Measurements from ENCODE around the gene HERPUD2. TPM values are rescaled to one million over a fixed set of nuclear protein-coding genes. Genes with fewer than 3 reads are reported as not detected.

Gene HERPUD2
- total and polyA plus RNA-seq, 2 of the 4 experiments (the other 2 are of a cell fraction): 22.2 to 27.2 TPM

- Histone ChIP-seq H3K4me1 (ENCODE audit: control insufficient read depth, insufficient read depth, low read length) (peaks cover 2% of the 10 kb centered on the region; the same call in 1 of the 2 replicates), H4K5ac (ENCODE audit: low read depth, low read length) (no peak overlapping the region), H3K27me3 (ENCODE audit: control insufficient read depth, insufficient read depth, low read length) (no peaks in the 10 kb centered on the region; the same call in 1 of the 2 replicates), H3K4me2 (ENCODE audit: low read depth, low read length) (no peak overlapping the region), H2BK20ac (ENCODE audit: low read depth, low read length) (no peak overlapping the region), H3K9ac (ENCODE audit: low read depth, low read length) (no peak overlapping the region), H3K79me1 (ENCODE audit: low read depth in 1 of 2, low read length in 2 of 2) (no peaks in the 10 kb centered on the region), H3K18ac (ENCODE audit: low read depth, low read length) (no peak overlapping the region), H3K4ac (ENCODE audit: low read depth, low read length) (no peak overlapping the region), H3K4me3 (ENCODE audit: insufficient read depth, low read depth, low read length) (no peak overlapping the region), H3K14ac (replicated peaks; ENCODE audit: low read depth, low read length) (no peak overlapping the region), H2BK5ac (ENCODE audit: low read depth, low read length, poor library complexity, severe bottlenecking) (no peak overlapping the region), H3K9me3 (ENCODE audit: control insufficient read depth, insufficient read depth, low read length) (no peaks in the 10 kb centered on the region; the same call in 1 of the 2 replicates), H2AFZ (replicated peaks; ENCODE audit: low read length, poor library complexity) (no peak overlapping the region), H3K9me1 (ENCODE audit: insufficient read depth, low read length) (no peaks in the 10 kb centered on the region), H3K56ac (ENCODE audit: extremely low read depth, insufficient read depth, low read length) (no peak overlapping the region), H3K36me3 (ENCODE audit: control insufficient read depth, insufficient read depth, low read length) (no peaks in the 10 kb centered on the region), H2BK15ac (ENCODE audit: low read depth, low read length) (no peak overlapping the region), H2AK9ac (replicated peaks; ENCODE audit: low read depth, low read length, poor library complexity) (no peak overlapping the region), H2AK5ac (ENCODE audit: low read depth, low read length) (no peak overlapping the region), H3K27ac (ENCODE audit: insufficient read depth, low read length) (no peak overlapping the region), H4K8ac (ENCODE audit: low read depth in 2 of 2, low read length in 2 of 2) (no peak overlapping the region), H4K91ac (ENCODE audit: insufficient read depth, low read depth, low read length) (no peak overlapping the region), H4K20me1 (ENCODE audit: insufficient read depth, low read length) (no peaks in the 10 kb centered on the region), H2BK120ac (ENCODE audit: low read depth, low read length) (no peak overlapping the region), H3K23ac (ENCODE audit: low read depth, low read length) (no peak overlapping the region)
- no peak for TF ChIP-seq ELK1 (IDR thresholded peaks at IDR 0.05; ENCODE audit: borderline replicate concordance, low read depth, low read length)
- TF ChIP-seq MXI1 (IDR thresholded peaks at IDR 0.05; ENCODE audit: borderline replicate concordance, low read depth, low read length): no peak
- no peak for TF ChIP-seq SMC3 (IDR thresholded peaks at IDR 0.05; ENCODE audit: low read depth, low read length)
- TF ChIP-seq CTCF (conservative IDR thresholded peaks at IDR 0.05; ENCODE audit: low read depth, low read length): no peak
- TF ChIP-seq USF2 (IDR thresholded peaks at IDR 0.05; ENCODE audit: low read depth, low read length): no peak
- TF ChIP-seq RFX5 (IDR thresholded peaks at IDR 0.05; ENCODE audit: low read depth, low read length): no peak
- TF ChIP-seq RCOR1 (IDR thresholded peaks at IDR 0.05; ENCODE audit: insufficient replicate concordance, low read length): no peak
- TF ChIP-seq FOS (IDR thresholded peaks at IDR 0.05; ENCODE audit: low read depth, low read length): no peak
- in situ Hi-C loops (cut with MboI; ENCODE audit: low sequenced_read_pairs): loop anchor here (25.0 kb wide), 1 partner anchor 615 kb away; no protein-coding TSS in a partner anchor
- dilution Hi-C loops (cut with HindIII; ENCODE audit: low sequenced_read_pairs, unreplicated experiment): no loop called here
- ChIA-PET CTCF (interaction anchor here (1.2 kb wide), 1 partner anchor 14 kb away, joined by 3 read pairs; no protein-coding TSS in a partner anchor), POLR2A (ENCODE audit: unreplicated experiment) (no interaction called here)
- intact Hi-C loops (cut with micrococcal nuclease): no loop called here
- 82% methylated on average over 3 of the region's 7 CpGs; no CpG with 5 or more reads in 1 of the 2 experiments for WGBS, 2 experiments (ENCODE audit: extremely low coverage in 2 of 2, insufficient read length in 1 of 2)
- ATAC-seq (ENCODE audit: low read depth) (no peak), DNase-seq (no peak)
- BruUV-seq (replicated peaks): no TSS peak
Measured at GRCh38 chr7:35722054-35722849, 27.3 kb upstream of the HERPUD2 start.
